HCT116 (cell line): ENCODE measurements around the gene ENDOD1. TPM values are rescaled to one million over a fixed set of nuclear protein-coding genes. Genes with fewer than 3 reads are reported as not detected.

Source experiments
- ATAC-seq: fragments of 200-7000 bp; cut with Tn5 transposase; 2 replicates; pipeline ENCODE4 v1.9.1; 2020; ENCODE audit warnings: mild to moderate bottlenecking, moderate library complexity
- BruUV-seq: library from RNA; stranded (reverse); fragments of 400-500 nt; replicated peaks from 2 replicates; lab custom pipeline; 2021; lab: Mats Ljungman, UMichigan
- CTCF ChIA-PET: fragments of 300-600 bp; sonication (Branson Sonifier 250); formaldehyde crosslinking; loops from one replicate; lab custom pipeline; 2021; ENCODE audit warnings: antibody characterized with exemption; lab: Charles Lee
- POLR2A ChIA-PET: fragments of 300-600, 350-600 bp; sonication (Branson Sonifier 250); formaldehyde crosslinking; loops from one replicate; lab custom pipeline; 2021; ENCODE audit warnings: antibody characterized with exemption; lab: Charles Lee
- RAD21 ChIA-PET, 2 experiments: fragments of 300-600 bp; sonication (Branson Sonifier 250); formaldehyde crosslinking; loops; one replicate each; lab custom pipeline; 2023; ENCODE audit warnings: low total read pairs in 2 of 2; ENCODE audit not compliant: uncharacterized antibody in 2 of 2, unreplicated experiment in 2 of 2, low non-redundant PET in 1 of 2; lab: Charles Lee
- DNase-seq: peaks from one replicate; pipeline ENCODE4 v3.0.0-alpha.2; 2010; ENCODE audit warnings: low read depth, low spot score
- H2AFZ ChIP-seq: fragments of 200-600 bp; shearing (Covaris generic), sonication (generic); 2 replicates; pipeline ENCODE4 v1.6.1; 2017; ENCODE audit warnings: low read depth, mixed run types, mixed read lengths, antibody characterized with exemption, low read length; ENCODE audit not compliant: poor library complexity, severe bottlenecking
- H3K27ac ChIP-seq: 2 replicates; pipeline ENCODE4 v1.5.1; 2012; ENCODE audit warnings: low read depth, low read length
- H3K27me3 ChIP-seq: fragments of 200-600 bp; sonication (generic); 2 replicates; pipeline ENCODE4 v1.6.1; 2016; ENCODE audit warnings: mixed run types, low read length, mixed read lengths; ENCODE audit not compliant: insufficient read depth
- H3K36me3 ChIP-seq, 2 experiments: fragments of 200-500 bp in 1 of 2; fragments of 200-600 bp in 1 of 2; sonication (Bioruptor generic) in 1 of 2; sonication (generic) in 1 of 2; 2 replicates each; pipeline versions ENCODE4 v1.5.1 to v1.6.1; 2014 to 2016; ENCODE audit warnings: low read length in 2 of 2, inconsistent platforms in 1 of 2, mixed read lengths in 1 of 2, mixed run types in 1 of 2; ENCODE audit not compliant: insufficient read depth in 2 of 2, control insufficient read depth in 1 of 2
- H3K4me1 ChIP-seq, 2 experiments: fragments of 200-600 bp in 1 of 2; sonication (generic) in 1 of 2; 2 replicates each; pipeline versions ENCODE4 v1.5.1 to v1.6.1; 2012 to 2017; ENCODE audit warnings: low read length in 2 of 2, inconsistent platforms in 1 of 2, mild to moderate bottlenecking in 1 of 2, mixed read lengths in 1 of 2, mixed run types in 1 of 2, moderate library complexity in 1 of 2; ENCODE audit not compliant: insufficient read depth in 2 of 2, control insufficient read depth in 1 of 2
- H3K4me2 ChIP-seq: fragments of 200-600 bp; sonication (generic); 2 replicates; pipeline ENCODE4 v1.6.1; 2017; ENCODE audit warnings: mixed run types, low read length, mixed read lengths
- H3K4me3 ChIP-seq, 2 experiments: fragments of 200-600 bp in 1 of 2; sonication (generic) in 1 of 2; replicated peaks in 1 of 2; 2 replicates each; pipeline ENCODE4 v1.5.1; 2011 to 2016; ENCODE audit warnings: low read length in 2 of 2, control low read depth in 1 of 2, low read depth in 1 of 2, mild to moderate bottlenecking in 1 of 2, mixed read lengths in 1 of 2, mixed run types in 1 of 2
- H3K79me2 ChIP-seq: fragments of 200-600 bp; sonication (generic); 2 replicates; pipeline ENCODE4 v1.6.1; 2017; ENCODE audit warnings: mild to moderate bottlenecking, mixed run types, low read length, moderate library complexity, mixed read lengths; ENCODE audit not compliant: insufficient read depth
- H3K9ac ChIP-seq: fragments of 200-600 bp; sonication (generic); 2 replicates; pipeline ENCODE4 v1.6.1; 2016; ENCODE audit warnings: low read length, mixed read lengths
- H3K9me2 ChIP-seq: fragments of 200-600 bp; sonication (generic), shearing (Covaris generic); 2 replicates; pipeline ENCODE4 v1.6.1; 2017; ENCODE audit warnings: mixed run types, mild to moderate bottlenecking, moderate library complexity; ENCODE audit not compliant: insufficient read depth
- H3K9me3 ChIP-seq, 2 experiments: fragments of 200-500 bp in 1 of 2; fragments of 200-600 bp in 1 of 2; sonication (Bioruptor generic) in 1 of 2; sonication (generic) in 1 of 2; 2 replicates each; pipeline ENCODE4 v1.6.1; 2014 to 2017; ENCODE audit warnings: low read length in 2 of 2, mixed read lengths in 2 of 2, inconsistent platforms in 1 of 2, low read depth in 1 of 2, mild to moderate bottlenecking in 1 of 2, mixed run types in 1 of 2, moderate library complexity in 1 of 2; ENCODE audit not compliant: control insufficient read depth in 1 of 2, insufficient read depth in 1 of 2
- H4K20me1 ChIP-seq: fragments of 200-600 bp; sonication (generic), shearing (Covaris generic); 2 replicates; pipeline ENCODE4 v1.6.1; 2017; ENCODE audit warnings: mixed run types, mild to moderate bottlenecking, moderate library complexity; ENCODE audit not compliant: insufficient read depth
- EGR1 ChIP-seq: IDR thresholded peaks from 2 replicates; pipeline ENCODE4 v1.6.1; 2012; ENCODE audit warnings: low read depth
- EZH2phosphoT487 ChIP-seq: fragments of 200-600 bp; IDR thresholded peaks from 2 replicates; pipeline ENCODE4 v1.6.1; 2018; ENCODE audit warnings: antibody characterized with exemption, borderline replicate concordance
- FOSL1 ChIP-seq: IDR thresholded peaks from 2 replicates; pipeline ENCODE4 v1.6.1; 2012; ENCODE audit warnings: low read depth
- JUND ChIP-seq: IDR thresholded peaks from 2 replicates; pipeline ENCODE4 v1.6.1; 2012
- POLR2A ChIP-seq: IDR thresholded peaks from 2 replicates; pipeline ENCODE4 v1.7.0; 2011; ENCODE audit warnings: borderline replicate concordance; ENCODE audit not compliant: insufficient read depth, insufficient read length; ENCODE audit errors: extremely low read depth
- POLR2AphosphoS5 ChIP-seq: IDR thresholded peaks from 2 replicates; pipeline ENCODE4 v1.6.1; 2011; ENCODE audit warnings: mild to moderate bottlenecking, low read depth, low read length, moderate library complexity
- RAD21 ChIP-seq: IDR thresholded peaks from 2 replicates; pipeline ENCODE4 v1.6.1; 2012; ENCODE audit warnings: low read depth, mild to moderate bottlenecking
- SIN3A ChIP-seq: IDR thresholded peaks from 2 replicates; pipeline ENCODE4 v1.6.1; 2012; ENCODE audit warnings: low read depth
- SP1 ChIP-seq: IDR thresholded peaks from 2 replicates; pipeline ENCODE4 v1.6.1; 2012; ENCODE audit warnings: low read depth
- SRF ChIP-seq: IDR thresholded peaks from 2 replicates; pipeline ENCODE4 v1.6.1; 2012; ENCODE audit warnings: low read depth
- ZFX ChIP-seq: fragments of 450-650 bp; IDR thresholded peaks from 2 replicates; pipeline ENCODE4 v1.6.1; 2017
- ZNF274 ChIP-seq: fragments of 200-500 bp; sonication (Bioruptor generic); IDR thresholded peaks from 2 replicates; pipeline ENCODE4 v1.6.1; 2014; ENCODE audit warnings: mild to moderate bottlenecking, low read depth, low read length, inconsistent platforms
- intact Hi-C: fragments of 100-400 bp; cut with micrococcal nuclease; formaldehyde crosslinking; loops from 2 replicates; pipeline ENCODE4 v1.10.0; 2022
- total RNA-seq: library from RNA; stranded (reverse); gene quantifications from one replicate; pipeline ENCODE4 v1.2.1, GENCODE V29; 2021; ENCODE audit not compliant: unreplicated experiment
- TF ChIP-seq, protein P1 (sequence below): IDR thresholded peaks from 2 replicates; pipeline ENCODE4 v1.6.1; 2012
- TF ChIP-seq, protein P2 (sequence below): IDR thresholded peaks from 2 replicates; pipeline ENCODE4 v1.6.1; 2012; ENCODE audit warnings: low read depth
- TF ChIP-seq, protein P3 (sequence below), 3 experiments: fragments of 200-600 bp in 1 of 3; sonication (generic) in 1 of 3; IDR thresholded peaks in 2 of 3; conservative IDR thresholded peaks in 1 of 3; 2 replicates each; pipeline ENCODE4 v1.5.1; 2012 to 2017; ENCODE audit warnings: low read depth in 2 of 3, low read length in 2 of 3, antibody characterized with exemption in 1 of 3, borderline replicate concordance in 1 of 3, control low read depth in 1 of 3, mild to moderate bottlenecking in 1 of 3, mixed read lengths in 1 of 3, mixed run types in 1 of 3, moderate library complexity in 1 of 3; ENCODE audit not compliant: insufficient read depth in 1 of 3

Gene ENDOD1
- total RNA-seq, 1 experiment from 2014 or later: 33.6 TPM

DNA sequence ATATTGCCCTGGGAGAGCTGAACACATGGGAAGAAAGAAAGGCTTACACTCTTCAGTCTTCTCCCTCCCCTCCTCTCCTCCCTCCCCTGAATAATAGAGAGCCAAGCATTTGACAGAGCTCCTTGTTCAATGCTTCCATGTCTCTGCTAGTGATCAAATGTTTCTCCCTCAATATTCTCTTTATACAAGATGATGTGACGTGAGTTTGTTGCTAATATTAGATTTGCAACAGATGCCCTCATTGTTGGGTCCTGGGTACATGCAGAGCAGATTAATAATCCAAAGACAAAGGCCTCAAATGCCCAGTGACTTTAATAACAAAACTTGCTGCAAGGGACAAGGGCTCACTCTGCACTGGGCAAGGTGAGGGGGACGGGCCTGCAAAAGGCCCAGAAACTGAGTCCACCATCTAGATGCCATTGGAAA, 7.1 kb upstream of the ENDOD1 start:
- ChIA-PET CTCF (no interaction called here), POLR2A (no interaction called here), RAD21 (no interaction called here)
- H3K4me2 ChIP-seq: no peak overlapping the region
- no peak overlapping the region for H3K9ac ChIP-seq
- no peaks in the 10 kb centered on the region for H3K9me3 ChIP-seq
- TF ChIP-seq, protein P1, sequence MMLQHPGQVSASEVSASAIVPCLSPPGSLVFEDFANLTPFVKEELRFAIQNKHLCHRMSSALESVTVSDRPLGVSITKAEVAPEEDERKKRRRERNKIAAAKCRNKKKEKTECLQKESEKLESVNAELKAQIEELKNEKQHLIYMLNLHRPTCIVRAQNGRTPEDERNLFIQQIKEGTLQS: no peak
- no peak for TF ChIP-seq ZFX
- TF ChIP-seq SIN3A: no peak
- TF ChIP-seq FOSL1: no peak
- H4K20me1 ChIP-seq: no peaks in the 10 kb centered on the region
- no peaks in the 10 kb centered on the region for H3K36me3 ChIP-seq
- H3K27ac ChIP-seq: no peak overlapping the region
- H3K27me3 ChIP-seq: no peaks in the 10 kb centered on the region
- ATAC-seq (no peak), DNase-seq (no peak)
- H2AFZ ChIP-seq: no peak overlapping the region
- intact Hi-C loops: no loop called here
- H3K79me2 ChIP-seq: no peaks in the 10 kb centered on the region
- no peak overlapping the region for H3K4me3 ChIP-seq
- no TSS peak for BruUV-seq
- peaks cover 12 to 23% of the 10 kb centered on the region in 2 experiments; a peak in 3 of 4 replicates for H3K4me1 ChIP-seq
- no peaks in the 10 kb centered on the region for H3K9me2 ChIP-seq

DNA sequence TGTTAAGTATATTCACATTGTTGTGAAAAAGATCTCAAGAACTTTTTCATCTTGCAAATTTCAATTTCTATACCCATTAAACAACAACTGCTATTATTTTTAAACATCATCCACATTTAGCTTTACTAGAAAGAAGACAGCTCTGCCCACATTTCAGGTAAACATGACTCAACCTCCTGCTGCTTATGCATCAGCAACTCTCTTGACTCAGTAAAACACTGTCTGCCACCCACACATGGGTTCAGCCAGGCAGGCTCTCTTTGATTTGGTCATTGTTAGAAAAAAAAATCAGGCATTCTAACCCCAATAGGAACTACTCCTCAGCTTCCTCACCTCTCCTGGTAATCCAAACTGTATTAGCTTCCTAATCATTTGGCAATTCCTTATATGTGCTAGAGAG, 5.1 kb upstream of the ENDOD1 start:
- no TSS peak for BruUV-seq
- ChIA-PET RAD21 (no interaction called here), CTCF (interaction anchor here (0.9 to 1.7 kb wide), 3 partner anchors 9 to 67 kb away, joined by 3 to 6 read pairs (median 3); no protein-coding TSS in a partner anchor), POLR2A (interaction anchor here (0.9 to 1.2 kb wide), 3 partner anchors 11 to 16 kb away, joined by 4 to 5 read pairs (median 4); no protein-coding TSS in a partner anchor)
- Histone ChIP-seq H4K20me1 (no peaks in the 10 kb centered on the region), H3K4me3 (no peak overlapping the region), H3K4me2 (peak overlapping the region; percentile 56), H3K27ac (no peak overlapping the region), H3K79me2 (no peaks in the 10 kb centered on the region), H2AFZ (peak overlapping the region; percentile 71), H3K36me3 (no peaks in the 10 kb centered on the region), H3K9me2 (no peaks in the 10 kb centered on the region), H3K9ac (0 out of 2 replicates have a peak overlapping the region, but pooled peaks have one; percentile 10), H3K27me3 (no peaks in the 10 kb centered on the region), H3K4me1 (peaks cover 12 to 30% of the 10 kb centered on the region in 2 experiments; a peak in 3 of 4 replicates), H3K9me3 (no peaks in the 10 kb centered on the region)
- no peak for DNase-seq
- intact Hi-C loops: no loop called here
- peak; percentile 39 for ATAC-seq
- TF ChIP-seq EGR1 (peak; percentile 96), EZH2phosphoT487 (no peak), POLR2A (no peak), JUND (peak; percentile 62), ZNF274 (no peak), SIN3A (no peak), FOSL1 (peak; percentile 60), SP1 (peak; percentile 68), SRF (no peak), POLR2AphosphoS5 (peak; percentile 56; the same call in 1 of the 2 replicates), ZFX (no peak), RAD21 (no peak; the same call in 1 of the 2 replicates)
- TF ChIP-seq, protein P2, sequence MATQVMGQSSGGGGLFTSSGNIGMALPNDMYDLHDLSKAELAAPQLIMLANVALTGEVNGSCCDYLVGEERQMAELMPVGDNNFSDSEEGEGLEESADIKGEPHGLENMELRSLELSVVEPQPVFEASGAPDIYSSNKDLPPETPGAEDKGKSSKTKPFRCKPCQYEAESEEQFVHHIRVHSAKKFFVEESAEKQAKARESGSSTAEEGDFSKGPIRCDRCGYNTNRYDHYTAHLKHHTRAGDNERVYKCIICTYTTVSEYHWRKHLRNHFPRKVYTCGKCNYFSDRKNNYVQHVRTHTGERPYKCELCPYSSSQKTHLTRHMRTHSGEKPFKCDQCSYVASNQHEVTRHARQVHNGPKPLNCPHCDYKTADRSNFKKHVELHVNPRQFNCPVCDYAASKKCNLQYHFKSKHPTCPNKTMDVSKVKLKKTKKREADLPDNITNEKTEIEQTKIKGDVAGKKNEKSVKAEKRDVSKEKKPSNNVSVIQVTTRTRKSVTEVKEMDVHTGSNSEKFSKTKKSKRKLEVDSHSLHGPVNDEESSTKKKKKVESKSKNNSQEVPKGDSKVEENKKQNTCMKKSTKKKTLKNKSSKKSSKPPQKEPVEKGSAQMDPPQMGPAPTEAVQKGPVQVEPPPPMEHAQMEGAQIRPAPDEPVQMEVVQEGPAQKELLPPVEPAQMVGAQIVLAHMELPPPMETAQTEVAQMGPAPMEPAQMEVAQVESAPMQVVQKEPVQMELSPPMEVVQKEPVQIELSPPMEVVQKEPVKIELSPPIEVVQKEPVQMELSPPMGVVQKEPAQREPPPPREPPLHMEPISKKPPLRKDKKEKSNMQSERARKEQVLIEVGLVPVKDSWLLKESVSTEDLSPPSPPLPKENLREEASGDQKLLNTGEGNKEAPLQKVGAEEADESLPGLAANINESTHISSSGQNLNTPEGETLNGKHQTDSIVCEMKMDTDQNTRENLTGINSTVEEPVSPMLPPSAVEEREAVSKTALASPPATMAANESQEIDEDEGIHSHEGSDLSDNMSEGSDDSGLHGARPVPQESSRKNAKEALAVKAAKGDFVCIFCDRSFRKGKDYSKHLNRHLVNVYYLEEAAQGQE: no peak
- TF ChIP-seq, protein P1: no peak
- TF ChIP-seq, protein P3, sequence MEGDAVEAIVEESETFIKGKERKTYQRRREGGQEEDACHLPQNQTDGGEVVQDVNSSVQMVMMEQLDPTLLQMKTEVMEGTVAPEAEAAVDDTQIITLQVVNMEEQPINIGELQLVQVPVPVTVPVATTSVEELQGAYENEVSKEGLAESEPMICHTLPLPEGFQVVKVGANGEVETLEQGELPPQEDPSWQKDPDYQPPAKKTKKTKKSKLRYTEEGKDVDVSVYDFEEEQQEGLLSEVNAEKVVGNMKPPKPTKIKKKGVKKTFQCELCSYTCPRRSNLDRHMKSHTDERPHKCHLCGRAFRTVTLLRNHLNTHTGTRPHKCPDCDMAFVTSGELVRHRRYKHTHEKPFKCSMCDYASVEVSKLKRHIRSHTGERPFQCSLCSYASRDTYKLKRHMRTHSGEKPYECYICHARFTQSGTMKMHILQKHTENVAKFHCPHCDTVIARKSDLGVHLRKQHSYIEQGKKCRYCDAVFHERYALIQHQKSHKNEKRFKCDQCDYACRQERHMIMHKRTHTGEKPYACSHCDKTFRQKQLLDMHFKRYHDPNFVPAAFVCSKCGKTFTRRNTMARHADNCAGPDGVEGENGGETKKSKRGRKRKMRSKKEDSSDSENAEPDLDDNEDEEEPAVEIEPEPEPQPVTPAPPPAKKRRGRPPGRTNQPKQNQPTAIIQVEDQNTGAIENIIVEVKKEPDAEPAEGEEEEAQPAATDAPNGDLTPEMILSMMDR (IDR thresholded peaks at IDR 0.05 in 2 of 3, conservative IDR thresholded peaks at IDR 0.05 in 1 of 3; ENCODE audit: borderline replicate concordance in 1 of 3, insufficient read depth in 1 of 3, low read depth in 2 of 3, low read length in 2 of 3): no peak
